ENCODE results near the gene PPP1R1C.

DNA sequence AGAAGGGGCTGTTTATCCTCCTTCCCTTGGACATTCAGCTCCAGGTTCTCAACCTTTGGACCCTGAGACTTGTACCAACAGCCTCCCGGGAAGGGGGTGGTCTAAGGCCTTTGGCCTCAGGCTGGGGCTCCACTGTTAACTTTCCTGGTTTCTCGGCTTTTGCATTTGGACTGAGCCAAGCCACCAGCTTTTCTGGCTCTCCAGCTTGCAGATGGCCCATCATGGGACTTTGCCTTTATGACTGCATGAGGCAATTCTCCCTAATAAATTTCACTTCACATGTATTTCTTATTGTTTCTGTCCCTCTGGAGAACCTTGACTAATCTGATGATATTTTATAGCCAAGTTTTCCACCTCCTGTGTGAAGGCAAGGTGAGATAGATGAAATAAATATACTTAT is 180.8 kb downstream of the PPP1R1C start:
- TF ChIP-seq SUZ12 (IDR thresholded peaks at IDR 0.05; ENCODE audit: extremely low read depth, insufficient read depth, insufficient read length) (no peak), YY1 (IDR thresholded peaks at IDR 0.05; ENCODE audit: insufficient read depth, insufficient read length) (no peak), ZNF274 (IDR thresholded peaks at IDR 0.05; ENCODE audit: low read depth, low read length) (no peak)
